AG04449 (cell line): ENCODE results near the gene SCYGR5.

Source experiments
- CTCF ChIA-PET: fragments of 350-600 bp; formaldehyde crosslinking; extraction: SDS; loops from one replicate; lab custom pipeline; 2021; ENCODE audit warnings: antibody characterized with exemption; lab: Yijun Ruan, JAX
- POLR2A ChIA-PET: fragments of 400-600, 350-600 bp; formaldehyde crosslinking; extraction: SDS; loops from one replicate; lab custom pipeline; 2020; ENCODE audit warnings: antibody characterized with exemption, inconsistent platforms; lab: Yijun Ruan, JAX
- DNase-seq: peaks from one replicate; pipeline ENCODE4 v3.0.0-alpha.2; 2010; ENCODE audit warnings: low read depth, low spot score
- H3K4me3 ChIP-seq: 2 replicates; pipeline ENCODE4 v1.5.1; 2011; ENCODE audit warnings: low read depth, mild to moderate bottlenecking, control low read depth, low read length
- CTCF ChIP-seq: IDR thresholded peaks from one replicate; pipeline ENCODE4 v1.5.1; 2011; ENCODE audit warnings: mild to moderate bottlenecking, moderate library complexity, low read length, control low read depth, inconsistent platforms; ENCODE audit not compliant: insufficient read depth; ENCODE audit errors: missing control alignments

Gene SCYGR5

GRCh38 chr2:227687189-227687588, 20.6 kb downstream of the SCYGR5 start:
- no peak for DNase-seq
- CTCF ChIA-PET = no interaction called here

GRCh38 chr2:227696990-227697679, 30.5 kb downstream of the SCYGR5 start:
- DNase-seq = no peak
- POLR2A ChIA-PET = no interaction called here
- CTCF ChIA-PET = interaction anchor here (0.8 to 1.0 kb wide), 2 partner anchors 38 to 69 kb away, joined by 3 read pairs; no protein-coding TSS in a partner anchor
- no peak overlapping the region for H3K4me3 ChIP-seq
- no peak for TF ChIP-seq CTCF

More at GRCh38 chr2:227687189-227687588, 20.6 kb downstream of the SCYGR5 start:
- no peak overlapping the region for H3K4me3 ChIP-seq
- no peak for TF ChIP-seq CTCF
- POLR2A ChIA-PET = no interaction called here

GRCh38 chr2:227701556-227701955, 35.0 kb downstream of the SCYGR5 start:
- no peak for TF ChIP-seq CTCF
- H3K4me3 ChIP-seq = no peak overlapping the region
- POLR2A ChIA-PET = no interaction called here
- no peak for DNase-seq
- CTCF ChIA-PET = no interaction called here

- no peak for TF ChIP-seq CTCF
- ChIA-PET POLR2A (no interaction called here), CTCF (interaction anchor here (0.9 kb wide), 1 partner anchor 44 kb away, joined by 4 read pairs; no protein-coding TSS in a partner anchor)
- DNase-seq = no peak
- no peak overlapping the region for H3K4me3 ChIP-seq
Observed at GRCh38 chr2:227703280-227703732, 36.7 kb downstream of the SCYGR5 start.

- ChIA-PET CTCF (no interaction called here), POLR2A (no interaction called here)
- no peak overlapping the region for H3K4me3 ChIP-seq
- DNase-seq = no peak
- TF ChIP-seq CTCF = no peak
Observed at GRCh38 chr2:227703961-227704360, 37.4 kb downstream of the SCYGR5 start.

GRCh38 chr2:227706859-227707258, 40.3 kb downstream of the SCYGR5 start:
- no peak for TF ChIP-seq CTCF
- H3K4me3 ChIP-seq = no peak overlapping the region
- DNase-seq = no peak
- ChIA-PET CTCF (no interaction called here), POLR2A (no interaction called here)
